PC-3 (cell line): ENCODE results near the gene DLX2.

Experiments used
- EZH2 ChIP-seq: fragments of 300-600 bp; sonication (generic); IDR thresholded peaks from one replicate; pipeline ENCODE4 v1.6.1; 2017; ENCODE audit warnings: antibody characterized with exemption, mild to moderate bottlenecking, low read length; ENCODE audit not compliant: unreplicated experiment
- EZH2phosphoT487 ChIP-seq: fragments of 300-600 bp; sonication (generic); IDR thresholded peaks from 2 replicates; pipeline ENCODE4 v1.6.1; 2018; ENCODE audit warnings: mild to moderate bottlenecking, antibody characterized with exemption, low read length, borderline replicate concordance
- TF ChIP-seq, protein P1 (sequence below): fragments of 300-600 bp; sonication (generic); conservative IDR thresholded peaks from 2 replicates; pipeline ENCODE4 v1.5.1; 2017; ENCODE audit warnings: antibody characterized with exemption, low read depth, mild to moderate bottlenecking, low read length

DNA sequence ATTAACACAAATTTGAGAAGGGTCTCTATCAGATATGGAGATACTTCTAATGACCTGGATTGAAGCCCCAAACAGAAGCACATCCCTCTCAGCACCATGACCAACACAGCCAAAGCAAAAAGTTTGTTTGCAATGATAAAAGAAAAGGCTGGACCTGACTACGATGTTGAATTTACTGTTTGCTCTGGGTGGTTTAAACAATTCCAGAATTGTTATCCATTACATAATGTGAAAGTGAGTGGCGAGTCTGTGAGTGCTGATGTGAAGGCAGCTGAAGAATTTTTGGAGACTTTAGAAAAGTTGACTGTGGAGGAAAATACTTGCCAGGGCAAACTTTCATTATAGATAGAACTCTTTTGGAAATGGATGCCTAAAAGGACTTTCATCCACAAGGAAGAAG is 17.4 kb upstream of the DLX2 start:
- TF ChIP-seq EZH2 (no peak), EZH2phosphoT487 (no peak)
- TF ChIP-seq, protein P1, sequence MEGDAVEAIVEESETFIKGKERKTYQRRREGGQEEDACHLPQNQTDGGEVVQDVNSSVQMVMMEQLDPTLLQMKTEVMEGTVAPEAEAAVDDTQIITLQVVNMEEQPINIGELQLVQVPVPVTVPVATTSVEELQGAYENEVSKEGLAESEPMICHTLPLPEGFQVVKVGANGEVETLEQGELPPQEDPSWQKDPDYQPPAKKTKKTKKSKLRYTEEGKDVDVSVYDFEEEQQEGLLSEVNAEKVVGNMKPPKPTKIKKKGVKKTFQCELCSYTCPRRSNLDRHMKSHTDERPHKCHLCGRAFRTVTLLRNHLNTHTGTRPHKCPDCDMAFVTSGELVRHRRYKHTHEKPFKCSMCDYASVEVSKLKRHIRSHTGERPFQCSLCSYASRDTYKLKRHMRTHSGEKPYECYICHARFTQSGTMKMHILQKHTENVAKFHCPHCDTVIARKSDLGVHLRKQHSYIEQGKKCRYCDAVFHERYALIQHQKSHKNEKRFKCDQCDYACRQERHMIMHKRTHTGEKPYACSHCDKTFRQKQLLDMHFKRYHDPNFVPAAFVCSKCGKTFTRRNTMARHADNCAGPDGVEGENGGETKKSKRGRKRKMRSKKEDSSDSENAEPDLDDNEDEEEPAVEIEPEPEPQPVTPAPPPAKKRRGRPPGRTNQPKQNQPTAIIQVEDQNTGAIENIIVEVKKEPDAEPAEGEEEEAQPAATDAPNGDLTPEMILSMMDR: no peak
